HCT116 (cell line): ENCODE measurements around the gene LGALS9. TPM values are rescaled to one million over a fixed set of nuclear protein-coding genes. Genes with fewer than 3 reads are reported as not detected.

ENCODE experiments used
- ATAC-seq: fragments of 200-7000 bp; cut with Tn5 transposase; 2 replicates; pipeline ENCODE4 v1.9.1; 2020; ENCODE audit warnings: mild to moderate bottlenecking, moderate library complexity
- BruUV-seq: library from RNA; stranded (reverse); fragments of 400-500 nt; replicated peaks from 2 replicates; lab custom pipeline; 2021; lab: Mats Ljungman, UMichigan
- CTCF ChIA-PET: fragments of 300-600 bp; sonication (Branson Sonifier 250); formaldehyde crosslinking; loops from one replicate; lab custom pipeline; 2021; ENCODE audit warnings: antibody characterized with exemption; lab: Charles Lee
- POLR2A ChIA-PET: fragments of 300-600, 350-600 bp; sonication (Branson Sonifier 250); formaldehyde crosslinking; loops from one replicate; lab custom pipeline; 2021; ENCODE audit warnings: antibody characterized with exemption; lab: Charles Lee
- RAD21 ChIA-PET, 2 experiments: fragments of 300-600 bp; sonication (Branson Sonifier 250); formaldehyde crosslinking; loops; one replicate each; lab custom pipeline; 2023; ENCODE audit warnings: low total read pairs in 2 of 2; ENCODE audit not compliant: uncharacterized antibody in 2 of 2, unreplicated experiment in 2 of 2, low non-redundant PET in 1 of 2; lab: Charles Lee
- DNase-seq: peaks from one replicate; pipeline ENCODE4 v3.0.0-alpha.2; 2010; ENCODE audit warnings: low read depth, low spot score
- H2AFZ ChIP-seq: fragments of 200-600 bp; shearing (Covaris generic), sonication (generic); 2 replicates; pipeline ENCODE4 v1.6.1; 2017; ENCODE audit warnings: low read depth, mixed run types, mixed read lengths, antibody characterized with exemption, low read length; ENCODE audit not compliant: poor library complexity, severe bottlenecking
- H3K27ac ChIP-seq: 2 replicates; pipeline ENCODE4 v1.5.1; 2012; ENCODE audit warnings: low read depth, low read length
- H3K27me3 ChIP-seq: fragments of 200-600 bp; sonication (generic); 2 replicates; pipeline ENCODE4 v1.6.1; 2016; ENCODE audit warnings: mixed run types, low read length, mixed read lengths; ENCODE audit not compliant: insufficient read depth
- H3K36me3 ChIP-seq, 2 experiments: fragments of 200-500 bp in 1 of 2; fragments of 200-600 bp in 1 of 2; sonication (Bioruptor generic) in 1 of 2; sonication (generic) in 1 of 2; 2 replicates each; pipeline versions ENCODE4 v1.5.1 to v1.6.1; 2014 to 2016; ENCODE audit warnings: low read length in 2 of 2, inconsistent platforms in 1 of 2, mixed read lengths in 1 of 2, mixed run types in 1 of 2; ENCODE audit not compliant: insufficient read depth in 2 of 2, control insufficient read depth in 1 of 2
- H3K4me1 ChIP-seq, 2 experiments: fragments of 200-600 bp in 1 of 2; sonication (generic) in 1 of 2; 2 replicates each; pipeline versions ENCODE4 v1.5.1 to v1.6.1; 2012 to 2017; ENCODE audit warnings: low read length in 2 of 2, inconsistent platforms in 1 of 2, mild to moderate bottlenecking in 1 of 2, mixed read lengths in 1 of 2, mixed run types in 1 of 2, moderate library complexity in 1 of 2; ENCODE audit not compliant: insufficient read depth in 2 of 2, control insufficient read depth in 1 of 2
- H3K4me2 ChIP-seq: fragments of 200-600 bp; sonication (generic); 2 replicates; pipeline ENCODE4 v1.6.1; 2017; ENCODE audit warnings: mixed run types, low read length, mixed read lengths
- H3K4me3 ChIP-seq, 2 experiments: fragments of 200-600 bp in 1 of 2; sonication (generic) in 1 of 2; replicated peaks in 1 of 2; 2 replicates each; pipeline ENCODE4 v1.5.1; 2011 to 2016; ENCODE audit warnings: low read length in 2 of 2, control low read depth in 1 of 2, low read depth in 1 of 2, mild to moderate bottlenecking in 1 of 2, mixed read lengths in 1 of 2, mixed run types in 1 of 2
- H3K79me2 ChIP-seq: fragments of 200-600 bp; sonication (generic); 2 replicates; pipeline ENCODE4 v1.6.1; 2017; ENCODE audit warnings: mild to moderate bottlenecking, mixed run types, low read length, moderate library complexity, mixed read lengths; ENCODE audit not compliant: insufficient read depth
- H3K9ac ChIP-seq: fragments of 200-600 bp; sonication (generic); 2 replicates; pipeline ENCODE4 v1.6.1; 2016; ENCODE audit warnings: low read length, mixed read lengths
- H3K9me2 ChIP-seq: fragments of 200-600 bp; sonication (generic), shearing (Covaris generic); 2 replicates; pipeline ENCODE4 v1.6.1; 2017; ENCODE audit warnings: mixed run types, mild to moderate bottlenecking, moderate library complexity; ENCODE audit not compliant: insufficient read depth
- H3K9me3 ChIP-seq, 2 experiments: fragments of 200-500 bp in 1 of 2; fragments of 200-600 bp in 1 of 2; sonication (Bioruptor generic) in 1 of 2; sonication (generic) in 1 of 2; 2 replicates each; pipeline ENCODE4 v1.6.1; 2014 to 2017; ENCODE audit warnings: low read length in 2 of 2, mixed read lengths in 2 of 2, inconsistent platforms in 1 of 2, low read depth in 1 of 2, mild to moderate bottlenecking in 1 of 2, mixed run types in 1 of 2, moderate library complexity in 1 of 2; ENCODE audit not compliant: control insufficient read depth in 1 of 2, insufficient read depth in 1 of 2
- H4K20me1 ChIP-seq: fragments of 200-600 bp; sonication (generic), shearing (Covaris generic); 2 replicates; pipeline ENCODE4 v1.6.1; 2017; ENCODE audit warnings: mixed run types, mild to moderate bottlenecking, moderate library complexity; ENCODE audit not compliant: insufficient read depth
- CBX3 ChIP-seq: IDR thresholded peaks from 2 replicates; pipeline ENCODE4 v1.6.1; 2012; ENCODE audit warnings: low read depth
- CEBPB ChIP-seq: IDR thresholded peaks from 2 replicates; pipeline ENCODE4 v1.6.1; 2012; ENCODE audit warnings: low read depth
- EGR1 ChIP-seq: IDR thresholded peaks from 2 replicates; pipeline ENCODE4 v1.6.1; 2012; ENCODE audit warnings: low read depth
- EZH2 ChIP-seq: fragments of 200-600 bp; sonication (generic); IDR thresholded peaks from 2 replicates; pipeline ENCODE4 v1.6.1; 2017; ENCODE audit warnings: antibody characterized with exemption, mixed run types
- EZH2phosphoT487 ChIP-seq: fragments of 200-600 bp; IDR thresholded peaks from 2 replicates; pipeline ENCODE4 v1.6.1; 2018; ENCODE audit warnings: antibody characterized with exemption, borderline replicate concordance
- FOSL1 ChIP-seq: IDR thresholded peaks from 2 replicates; pipeline ENCODE4 v1.6.1; 2012; ENCODE audit warnings: low read depth
- JUND ChIP-seq: IDR thresholded peaks from 2 replicates; pipeline ENCODE4 v1.6.1; 2012
- POLR2A ChIP-seq: IDR thresholded peaks from 2 replicates; pipeline ENCODE4 v1.7.0; 2011; ENCODE audit warnings: borderline replicate concordance; ENCODE audit not compliant: insufficient read depth, insufficient read length; ENCODE audit errors: extremely low read depth
- POLR2AphosphoS5 ChIP-seq: IDR thresholded peaks from 2 replicates; pipeline ENCODE4 v1.6.1; 2011; ENCODE audit warnings: mild to moderate bottlenecking, low read depth, low read length, moderate library complexity
- RAD21 ChIP-seq: IDR thresholded peaks from 2 replicates; pipeline ENCODE4 v1.6.1; 2012; ENCODE audit warnings: low read depth, mild to moderate bottlenecking
- SIN3A ChIP-seq: IDR thresholded peaks from 2 replicates; pipeline ENCODE4 v1.6.1; 2012; ENCODE audit warnings: low read depth
- SP1 ChIP-seq: IDR thresholded peaks from 2 replicates; pipeline ENCODE4 v1.6.1; 2012; ENCODE audit warnings: low read depth
- SRF ChIP-seq: IDR thresholded peaks from 2 replicates; pipeline ENCODE4 v1.6.1; 2012; ENCODE audit warnings: low read depth
- ZFX ChIP-seq: fragments of 450-650 bp; IDR thresholded peaks from 2 replicates; pipeline ENCODE4 v1.6.1; 2017
- ZNF274 ChIP-seq: fragments of 200-500 bp; sonication (Bioruptor generic); IDR thresholded peaks from 2 replicates; pipeline ENCODE4 v1.6.1; 2014; ENCODE audit warnings: mild to moderate bottlenecking, low read depth, low read length, inconsistent platforms
- intact Hi-C: fragments of 100-400 bp; cut with micrococcal nuclease; formaldehyde crosslinking; loops from 2 replicates; pipeline ENCODE4 v1.10.0; 2022
- total RNA-seq: library from RNA; stranded (reverse); gene quantifications from one replicate; pipeline ENCODE4 v1.2.1, GENCODE V29; 2021; ENCODE audit not compliant: unreplicated experiment
- TF ChIP-seq, protein P1 (sequence below): IDR thresholded peaks from 2 replicates; pipeline ENCODE4 v1.6.1; 2012

LGALS9 gene
- total RNA-seq, 1 experiment from 2014 or later = 1.9 TPM

DNA sequence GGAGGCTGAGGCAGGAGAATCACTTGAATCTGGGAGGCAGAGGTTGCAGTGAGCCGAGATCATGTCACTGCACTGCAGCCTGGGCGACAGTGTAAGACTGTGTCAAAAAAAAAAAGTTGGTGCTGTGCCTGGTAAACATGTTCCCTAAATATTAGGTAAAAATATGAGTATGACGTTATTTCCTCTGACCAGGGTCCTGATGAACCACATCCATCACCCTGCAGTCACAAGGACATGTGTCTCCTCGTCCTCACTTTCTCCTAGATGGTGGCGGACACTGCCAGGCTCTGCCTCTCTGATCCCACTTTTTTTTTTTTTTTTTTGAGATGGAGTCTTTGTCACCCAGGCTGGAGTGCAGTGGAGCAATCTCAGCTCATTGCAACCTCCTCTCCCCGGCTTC, 28.7 kb downstream of the LGALS9 start:
- no peaks in the 10 kb centered on the region for H3K79me2 ChIP-seq
- no peaks in the 10 kb centered on the region for H3K9me2 ChIP-seq
- H4K20me1 ChIP-seq = no peaks in the 10 kb centered on the region
- no peak overlapping the region for H3K4me2 ChIP-seq
- no peak overlapping the region for H3K9ac ChIP-seq
- no peak for ATAC-seq
- no peak for DNase-seq
- H3K27me3 ChIP-seq = no peaks in the 10 kb centered on the region
- intact Hi-C loops = no loop called here
- H3K4me3 ChIP-seq = no peak overlapping the region
- RAD21 ChIA-PET = no interaction called here
- no peak for TF ChIP-seq POLR2A
- no peak for TF ChIP-seq CEBPB
- TF ChIP-seq ZNF274 = no peak
- TF ChIP-seq, protein P1, sequence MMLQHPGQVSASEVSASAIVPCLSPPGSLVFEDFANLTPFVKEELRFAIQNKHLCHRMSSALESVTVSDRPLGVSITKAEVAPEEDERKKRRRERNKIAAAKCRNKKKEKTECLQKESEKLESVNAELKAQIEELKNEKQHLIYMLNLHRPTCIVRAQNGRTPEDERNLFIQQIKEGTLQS = no peak
- TF ChIP-seq ZFX = no peak
- no peak for TF ChIP-seq EZH2
- no peak for TF ChIP-seq SRF
- no peak for TF ChIP-seq POLR2AphosphoS5
- no peak for TF ChIP-seq EZH2phosphoT487
- TF ChIP-seq RAD21 = no peak
- TF ChIP-seq JUND = no peak
- TF ChIP-seq CBX3 = no peak
- no peak for TF ChIP-seq SP1
- TF ChIP-seq EGR1 = no peak
- no peak for TF ChIP-seq FOSL1
- TF ChIP-seq SIN3A = no peak
- no peaks in the 10 kb centered on the region for H3K9me3 ChIP-seq
- POLR2A ChIA-PET = no interaction called here
- no peaks in the 10 kb centered on the region for H3K36me3 ChIP-seq
- no peak overlapping the region for H2AFZ ChIP-seq
- no TSS peak for BruUV-seq
- H3K4me1 ChIP-seq = no peaks in the 10 kb centered on the region
- CTCF ChIA-PET = no interaction called here
- no peak overlapping the region for H3K27ac ChIP-seq

DNA sequence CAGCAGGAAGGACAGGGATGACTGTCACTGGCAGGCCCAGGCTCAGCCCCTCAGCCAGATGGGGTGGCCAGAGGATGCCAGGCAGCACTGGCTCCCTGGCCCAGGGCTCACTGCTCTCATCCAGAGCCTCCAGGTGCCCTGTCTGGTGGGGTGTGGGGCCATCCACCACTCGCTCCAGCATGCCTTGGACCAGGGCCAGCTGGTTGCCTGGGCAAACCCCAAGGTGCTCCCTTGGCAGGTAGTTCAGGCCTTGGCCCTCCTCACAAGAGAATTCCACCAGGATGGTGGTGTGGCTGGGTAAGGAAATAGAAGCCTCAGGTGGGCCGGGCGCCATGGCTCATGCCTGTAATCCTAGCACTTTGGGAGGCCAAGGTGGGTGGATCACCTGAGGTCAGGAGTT, 29.4 kb downstream of the LGALS9 start:
- BruUV-seq = no TSS peak
- TF ChIP-seq JUND = no peak
- TF ChIP-seq SP1 = no peak
- TF ChIP-seq ZFX = no peak
- TF ChIP-seq EZH2phosphoT487 = no peak
- TF ChIP-seq, all 23 proteins: peak for 0
- Histone ChIP-seq H4K20me1 (no peaks in the 10 kb centered on the region), H3K79me2 (no peaks in the 10 kb centered on the region), H2AFZ (no peak overlapping the region), H3K4me3 (no peak overlapping the region), H3K36me3 (no peaks in the 10 kb centered on the region), H3K9me3 (no peaks in the 10 kb centered on the region), H3K27me3 (no peaks in the 10 kb centered on the region), H3K9ac (no peak overlapping the region), H3K27ac (no peak overlapping the region), H3K9me2 (no peaks in the 10 kb centered on the region), H3K4me1 (no peaks in the 10 kb centered on the region), H3K4me2 (no peak overlapping the region)
- ChIA-PET POLR2A (no interaction called here), RAD21 (no interaction called here), CTCF (no interaction called here)
- no peak for ATAC-seq
- no peak for DNase-seq
- intact Hi-C loops = no loop called here
